K562 (cell line): Measurements from ENCODE around the gene CD2. TPM values are rescaled to one million over a fixed set of nuclear protein-coding genes. Genes with fewer than 3 reads are reported as not detected.

ENCODE experiments used
- ATAC-seq: fragments of 200-7000 bp; cut with Tn5 transposase; 3 replicates; pipeline ENCODE4 v1.9.1; 2020; ENCODE audit warnings: moderate library complexity
- BruUV-seq: library from RNA; stranded (reverse); fragments of 400-500 nt; replicated peaks from 2 replicates; lab custom pipeline; 2021; lab: Mats Ljungman, UMichigan
- CTCF ChIA-PET: fragments of 300-600 bp; formaldehyde crosslinking; extraction: SDS; loops from one replicate; lab custom pipeline; 2021; ENCODE audit warnings: low intra/inter-chr PET ratio; lab: Yijun Ruan, JAX
- POLR2A ChIA-PET: fragments of 300-600, 350-650 bp; sonication (Branson Sonifier 250); formaldehyde crosslinking; extraction: SDS; loops from one replicate; lab custom pipeline; 2021; ENCODE audit warnings: antibody characterized with exemption, inconsistent platforms; lab: Yijun Ruan, JAX
- DNase-seq, 4 experiments: peaks; one replicate each; pipeline versions ENCODE4 v3.0.0 to v3.0.0-alpha.2; 2011 to 2018; ENCODE audit warnings: low spot score in 3 of 4, mixed read lengths in 3 of 4; ENCODE audit errors: extremely low read depth in 1 of 4
- FAIRE-seq: peaks from 2 replicates; lab custom pipeline; 2011; peaks lifted over from hg19 to GRCh38; lab: Jason Lieb, UNC
- H2AFZ ChIP-seq: 2 replicates; pipeline ENCODE4 v1.6.0; 2011; ENCODE audit warnings: low read depth, low read length, control low read depth, inconsistent platforms
- H3K27ac ChIP-seq: fragments of 200-600 bp; 3 replicates; pipeline ENCODE4 v1.8.0; 2011; ENCODE audit warnings: low read depth, mild to moderate bottlenecking, control low read depth, inconsistent platforms, low read length, moderate library complexity, mixed read lengths; ENCODE audit errors: extremely low read depth
- H3K27me3 ChIP-seq, 2 experiments: fragments of 300-600 bp in 1 of 2; 2 replicates in 1 of 2; 3 replicates in 1 of 2; pipeline versions ENCODE4 v1.6.0 to v1.8.0; 2011; ENCODE audit warnings: inconsistent platforms in 2 of 2, low read length in 2 of 2, mild to moderate bottlenecking in 1 of 2, mixed read lengths in 1 of 2, moderate library complexity in 1 of 2; ENCODE audit not compliant: control insufficient read depth in 2 of 2, insufficient read depth in 2 of 2
- H3K36me3 ChIP-seq: fragments of 300-600 bp; 3 replicates; pipeline ENCODE4 v1.8.0; 2011; ENCODE audit warnings: mild to moderate bottlenecking, low read length, inconsistent platforms; ENCODE audit not compliant: control insufficient read depth, insufficient read depth
- H3K4me1 ChIP-seq, 2 experiments: fragments of 200-600 bp in 1 of 2; replicated peaks in 1 of 2; 2 replicates in 1 of 2; 3 replicates in 1 of 2; pipeline versions ENCODE4 v1.5.1 to v1.8.0; 2011; ENCODE audit warnings: inconsistent platforms in 2 of 2, low read length in 2 of 2, mild to moderate bottlenecking in 1 of 2, mixed read lengths in 1 of 2, moderate library complexity in 1 of 2; ENCODE audit not compliant: control insufficient read depth in 2 of 2, insufficient read depth in 2 of 2
- H3K4me2 ChIP-seq: 2 replicates; pipeline ENCODE4 v1.6.1; 2011; ENCODE audit warnings: low read length, control low read depth, inconsistent platforms, mixed read lengths; ENCODE audit not compliant: insufficient read depth
- H3K4me3 ChIP-seq: fragments of 200-600 bp; sonication (generic), shearing (Covaris generic); 2 replicates; pipeline ENCODE4 v1.5.1; 2016; ENCODE audit warnings: control low read depth, inconsistent platforms
- H3K79me2 ChIP-seq: fragments of 200-600 bp; 3 replicates; pipeline ENCODE4 v1.8.0; 2011; ENCODE audit warnings: low read length, inconsistent platforms; ENCODE audit not compliant: control insufficient read depth, insufficient read depth
- H3K9ac ChIP-seq, 2 experiments: 2 replicates each; pipeline versions ENCODE4 v1.6.0 to v1.6.1; 2011; ENCODE audit warnings: low read depth in 2 of 2, low read length in 2 of 2, control low read depth in 1 of 2, inconsistent platforms in 1 of 2, mild to moderate bottlenecking in 1 of 2, mixed read lengths in 1 of 2; ENCODE audit not compliant: insufficient read depth in 1 of 2
- H3K9me1 ChIP-seq: one replicate; pipeline ENCODE4 v1.6.0; 2011; ENCODE audit warnings: inconsistent platforms, mild to moderate bottlenecking, low read length, moderate library complexity; ENCODE audit not compliant: control insufficient read depth, insufficient read depth
- H3K9me3 ChIP-seq: replicated peaks from 2 replicates; pipeline ENCODE4 v1.5.1; 2011; ENCODE audit warnings: low read depth, low read length, inconsistent platforms; ENCODE audit not compliant: control insufficient read depth, insufficient read depth
- H4K20me1 ChIP-seq: replicated peaks from 2 replicates; pipeline ENCODE4 v1.6.1; 2011; ENCODE audit warnings: low read length, inconsistent platforms, mixed read lengths; ENCODE audit not compliant: control insufficient read depth, insufficient read depth
- HIVEP1 ChIP-seq: fragments of 250-450 bp; sonication (Bioruptor Pico); IDR thresholded peaks from 2 replicates; pipeline ENCODE4 v1.4.0; 2020; ENCODE audit warnings: mild to moderate bottlenecking
- MCM5 ChIP-seq: fragments of 450-650 bp; IDR thresholded peaks from 2 replicates; pipeline ENCODE4 v1.6.1; 2016; ENCODE audit warnings: low read depth
- SMAD3 ChIP-seq: fragments of 450-650 bp; formaldehyde crosslinking; conservative IDR thresholded peaks from 2 replicates; pipeline ENCODE4 v1.4.0; 2020; ENCODE audit warnings: mild to moderate bottlenecking
- ZNF589 ChIP-seq: fragments of 200-800 bp; sonication (Bioruptor generic); IDR thresholded peaks from 2 replicates; pipeline ENCODE4 v1.6.1; 2016; ENCODE audit warnings: low read depth, missing genetic modification characterization, missing compliant biosample characterization
- ZNF717 ChIP-seq: fragments of 250-450 bp; sonication (Bioruptor Pico); IDR thresholded peaks from 2 replicates; pipeline ENCODE4 v1.5.0; 2021
- ZNF830 ChIP-seq: fragments of 250-450 bp; sonication (Bioruptor Pico); IDR thresholded peaks from 2 replicates; pipeline ENCODE4 v1.5.0; 2021; ENCODE audit warnings: mild to moderate bottlenecking
- WGBS: fragments of 100-300 bp; shearing (Covaris generic); methylation state at CpG from one replicate; pipeline ENCODE4 v1.1.6; 2016; ENCODE audit warnings: low coverage, mixed read lengths; ENCODE audit not compliant: insufficient coverage; ENCODE audit errors: missing lambda C conversion rate; 5-methylcytosine and 5-hydroxymethylcytosine counted together
- in situ Hi-C: fragments of 300-500 bp; cut with MboI; formaldehyde crosslinking; loops from 4 replicates; pipeline ENCODE4 v1.15.0; 2018; ENCODE audit warnings: inconsistent platforms, mixed read lengths
- intact Hi-C: fragments of 100-400 bp; cut with micrococcal nuclease; formaldehyde crosslinking; loops from 2 replicates; pipeline ENCODE4 v1.14.2; 2022
- polyA plus RNA-seq, 8 experiments: library from polyadenylated mRNA; depleted of rRNA in 4 of 8; stranded (reverse) in 5 of 8; unstranded in 3 of 8; fragments of >200 nt; fragmentation: Nextera tagmentation in 2 of 8; fragmentation: Illumina TruSeq in 1 of 8; extraction: Ambion mirVana in 2 of 8; extraction: Trizol in 1 of 8; gene quantifications; 2 replicates each; pipeline versions ENCODE4 v1.2.1 to v1.2.3, GENCODE V29; 2011 to 2014; ENCODE audit warnings: inconsistent platforms in 1 of 8, missing spikeins in 1 of 8
- total RNA-seq, 7 experiments: library from RNA; depleted of rRNA in 6 of 7; stranded (reverse); fragments of >200 nt in 6 of 7; fragmentation: Illumina TruSeq in 2 of 7; extraction: Trizol in 2 of 7; gene quantifications; 2 replicates each; pipeline versions ENCODE4 v1.2.1 to v1.2.3, GENCODE V29; 2011 to 2021; ENCODE audit warnings: low replicate concordance in 1 of 7
- TF ChIP-seq, protein P1 (sequence below): fragments of 250-450 bp; sonication (Bioruptor Pico); IDR thresholded peaks from 2 replicates; pipeline ENCODE4 v1.5.0; 2022; ENCODE audit warnings: mild to moderate bottlenecking
- TF ChIP-seq, protein P2 (sequence below): sonication (generic); IDR thresholded peaks from 2 replicates; pipeline ENCODE4 v1.6.1; 2016

Gene CD2
- total and polyA plus RNA-seq, 9 of the 15 experiments (the other 6 are each of a cell fraction or from before 2014, with no cell fraction given), result 0.07 to 0.16 TPM; not detected in 7

DNA sequence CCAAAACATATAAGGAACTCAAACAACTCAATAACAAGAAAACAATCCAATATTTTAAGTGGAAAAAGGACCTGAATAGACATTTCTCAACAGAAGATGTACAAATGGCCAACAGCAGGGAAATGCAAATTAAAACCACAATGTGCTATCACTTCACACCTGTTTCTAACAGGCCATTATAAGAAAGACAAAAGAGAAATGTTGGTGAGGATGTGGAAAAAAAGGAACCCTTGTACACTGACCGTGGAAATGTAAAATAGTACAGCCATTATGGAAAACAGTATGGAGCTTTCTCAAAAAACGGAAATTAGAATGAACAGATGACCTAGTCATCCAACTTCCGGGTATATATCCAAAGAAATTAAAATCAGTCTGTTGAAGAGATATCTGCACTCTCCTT lies 37.8 kb upstream of the CD2 start:
- Histone ChIP-seq H3K4me1 (no peaks in the 10 kb centered on the region), H3K27me3 (no peaks in the 10 kb centered on the region), H3K9me3 (no peaks in the 10 kb centered on the region), H3K36me3 (no peaks in the 10 kb centered on the region), H3K79me2 (no peaks in the 10 kb centered on the region), H3K9ac (no peak overlapping the region), H3K4me2 (no peak overlapping the region), H3K27ac (no peak overlapping the region), H2AFZ (peak overlapping the region; percentile 73), H4K20me1 (no peaks in the 10 kb centered on the region), H3K4me3 (no peak overlapping the region), H3K9me1 (no peaks in the 10 kb centered on the region)
- FAIRE-seq, result no peak
- no TSS peak for BruUV-seq
- POLR2A ChIA-PET, result no interaction called here
- in situ Hi-C loops, result no loop called here
- TF ChIP-seq MCM5 (no peak), HIVEP1 (CRISPR knock-in tag) (no peak), SMAD3 (no peak), ZNF589 (CRISPR knock-in tag) (no peak), ZNF717 (CRISPR knock-in tag) (no peak), ZNF830 (CRISPR knock-in tag) (no peak)
- TF ChIP-seq, protein P1, sequence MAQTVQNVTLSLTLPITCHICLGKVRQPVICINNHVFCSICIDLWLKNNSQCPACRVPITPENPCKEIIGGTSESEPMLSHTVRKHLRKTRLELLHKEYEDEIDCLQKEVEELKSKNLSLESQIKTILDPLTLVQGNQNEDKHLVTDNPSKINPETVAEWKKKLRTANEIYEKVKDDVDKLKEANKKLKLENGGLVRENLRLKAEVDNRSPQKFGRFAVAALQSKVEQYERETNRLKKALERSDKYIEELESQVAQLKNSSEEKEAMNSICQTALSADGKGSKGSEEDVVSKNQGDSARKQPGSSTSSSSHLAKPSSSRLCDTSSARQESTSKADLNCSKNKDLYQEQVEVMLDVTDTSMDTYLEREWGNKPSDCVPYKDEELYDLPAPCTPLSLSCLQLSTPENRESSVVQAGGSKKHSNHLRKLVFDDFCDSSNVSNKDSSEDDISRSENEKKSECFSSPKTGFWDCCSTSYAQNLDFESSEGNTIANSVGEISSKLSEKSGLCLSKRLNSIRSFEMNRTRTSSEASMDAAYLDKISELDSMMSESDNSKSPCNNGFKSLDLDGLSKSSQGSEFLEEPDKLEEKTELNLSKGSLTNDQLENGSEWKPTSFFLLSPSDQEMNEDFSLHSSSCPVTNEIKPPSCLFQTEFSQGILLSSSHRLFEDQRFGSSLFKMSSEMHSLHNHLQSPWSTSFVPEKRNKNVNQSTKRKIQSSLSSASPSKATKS (CRISPR knock-in tag), result no peak
- TF ChIP-seq, protein P2, sequence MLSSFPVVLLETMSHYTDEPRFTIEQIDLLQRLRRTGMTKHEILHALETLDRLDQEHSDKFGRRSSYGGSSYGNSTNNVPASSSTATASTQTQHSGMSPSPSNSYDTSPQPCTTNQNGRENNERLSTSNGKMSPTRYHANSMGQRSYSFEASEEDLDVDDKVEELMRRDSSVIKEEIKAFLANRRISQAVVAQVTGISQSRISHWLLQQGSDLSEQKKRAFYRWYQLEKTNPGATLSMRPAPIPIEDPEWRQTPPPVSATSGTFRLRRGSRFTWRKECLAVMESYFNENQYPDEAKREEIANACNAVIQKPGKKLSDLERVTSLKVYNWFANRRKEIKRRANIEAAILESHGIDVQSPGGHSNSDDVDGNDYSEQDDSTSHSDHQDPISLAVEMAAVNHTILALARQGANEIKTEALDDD, result no peak
- 28% methylated on average over 3 of the region's 3 CpGs for WGBS
- CTCF ChIA-PET, result no interaction called here
- no peak for DNase-seq
- intact Hi-C loops, result no loop called here
- ATAC-seq, result no peak
